GM10248 (cell line): ENCODE measurements around the gene PTPN3.

Source experiments
- CTCF ChIA-PET: fragments of 300-600 bp; sonication (Branson Sonifier 250); formaldehyde crosslinking; extraction: SDS; loops from one replicate; lab custom pipeline; 2021; ENCODE audit warnings: antibody characterized with exemption; lab: Yijun Ruan, JAX
- POLR2A ChIA-PET: fragments of 350-650 bp; sonication (Branson Sonifier 250); formaldehyde crosslinking; extraction: SDS; loops from one replicate; lab custom pipeline; 2020; ENCODE audit warnings: antibody characterized with exemption; lab: Yijun Ruan, JAX
- DNase-seq: peaks from one replicate; pipeline ENCODE4 v3.0.0; 2012; ENCODE audit errors: extremely low spot score
- CTCF ChIP-seq: IDR thresholded peaks from 2 replicates; pipeline ENCODE4 v1.5.1; 2012; ENCODE audit warnings: mild to moderate bottlenecking, low read depth; ENCODE audit errors: extremely low read depth, missing control alignments, control extremely low read depth

PTPN3 gene

GRCh38 chr9:109329638-109330258, 168.4 kb downstream of the PTPN3 start:
- CTCF ChIA-PET: interaction anchor here (0.7 to 1.7 kb wide), 3 partner anchors 8 to 140 kb away, joined by 3 to 5 read pairs (median 4); no protein-coding TSS in a partner anchor
- TF ChIP-seq CTCF: no peak
- DNase-seq: no peak
- POLR2A ChIA-PET: no interaction called here

- POLR2A ChIA-PET: no interaction called here
- no peak for DNase-seq
- TF ChIP-seq CTCF: no peak
- CTCF ChIA-PET: interaction anchor here (0.7 to 1.7 kb wide), 4 partner anchors 7 to 140 kb away, joined by 3 to 5 read pairs (median 4); no protein-coding TSS in a partner anchor
Measured at GRCh38 chr9:109328978-109329637, 169.0 kb downstream of the PTPN3 start.
